ENCODE data around the gene TCFL5. TPM values are rescaled to one million over a fixed set of nuclear protein-coding genes. Genes with fewer than 3 reads are reported as not detected.

Gene TCFL5
- total and polyA plus RNA-seq, 3 experiments from 2014 or later: 1.4 to 6.2 (median 4.6) TPM

- Mint-ChIP-seq H3K27me3 (peaks cover 1 to 5% of the 10 kb centered on the region in 2 donors), H3K4me3 (no peak overlapping the region), H3K27ac (no peak overlapping the region), H3K4me1 (no peaks in the 10 kb centered on the region), H3K9me3 (no peaks in the 10 kb centered on the region), H3K36me3 (peaks cover 0 to 1% (median 0%) of the 10 kb centered on the region in 3 donors)
- no peak for DNase-seq
- H3K36me3 ChIP-seq (ENCODE audit: insufficient read depth, low read length): no peaks in the 10 kb centered on the region
- no peak overlapping the region for H3K4me3 ChIP-seq (ENCODE audit: low read length)
- ChIA-PET CTCF (no interaction called here), POLR2A (no interaction called here)
- no peaks in the 10 kb centered on the region for H3K9me3 ChIP-seq (ENCODE audit: low read length)
- H3K27me3 ChIP-seq (ENCODE audit: insufficient read depth, low read length, poor library complexity, severe bottlenecking): no peaks in the 10 kb centered on the region
- no peak overlapping the region for H3K27ac ChIP-seq (ENCODE audit: low read depth, low read length)
- no peaks in the 10 kb centered on the region for H3K4me1 ChIP-seq (ENCODE audit: insufficient read depth, low read length)
Observed at GRCh38 chr20:62839261-62839660, 22.4 kb downstream of the TCFL5 start.

DNA sequence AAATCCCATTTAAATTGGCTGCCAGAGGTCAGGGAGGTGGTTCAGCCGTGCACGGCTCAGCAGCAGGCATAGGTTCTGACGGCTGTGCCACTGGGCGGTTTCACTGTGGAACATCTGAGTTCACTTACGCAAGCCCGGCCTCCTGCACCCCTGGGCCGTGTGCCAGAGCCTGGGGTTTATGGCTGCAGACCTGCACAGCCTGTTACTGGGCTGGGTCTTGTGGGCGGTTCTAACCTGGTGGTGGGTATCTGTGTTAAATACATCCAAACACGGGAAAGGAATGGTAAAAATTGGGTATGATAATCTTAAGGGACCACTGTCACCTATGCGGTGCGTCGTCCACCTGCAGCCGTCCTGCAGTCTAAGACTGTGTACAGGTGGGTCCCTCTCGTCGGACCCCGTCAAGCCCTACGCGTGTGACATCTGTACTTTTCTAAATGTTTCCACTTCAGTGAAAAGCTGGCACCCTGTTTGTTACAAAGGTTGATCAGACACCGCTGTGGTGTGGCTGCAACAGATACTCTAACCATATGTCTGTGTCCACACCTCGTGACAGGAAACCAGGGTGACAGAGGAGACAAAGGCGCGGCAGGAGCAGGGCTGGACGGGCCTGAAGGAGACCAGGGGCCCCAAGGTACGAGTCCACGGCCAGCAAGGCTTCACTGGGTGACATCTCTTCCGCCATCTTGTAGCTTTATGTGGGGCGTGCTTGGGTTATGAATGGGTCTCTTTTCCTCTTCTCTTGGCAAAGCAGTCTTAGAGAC, 23.3 kb downstream of the TCFL5 start:
- Mint-ChIP-seq H3K4me1 (no peaks in the 10 kb centered on the region), H3K4me3 (no peak overlapping the region), H3K27ac (peak overlapping the region in 1 of 8 donors; percentile 26), H3K9me3 (no peaks in the 10 kb centered on the region), H3K36me3 (no peaks in the 10 kb centered on the region), H3K27me3 (peaks cover 1 to 5% of the 10 kb centered on the region in 2 donors)
- no peaks in the 10 kb centered on the region for H3K9me3 ChIP-seq (ENCODE audit: low read length)
- DNase-seq: no peak
- no peaks in the 10 kb centered on the region for H3K27me3 ChIP-seq (ENCODE audit: insufficient read depth, low read length, poor library complexity, severe bottlenecking)
- POLR2A ChIA-PET: interaction anchor here (0.6 kb wide), 1 partner anchor 30 kb away, joined by 12 read pairs; no protein-coding TSS in a partner anchor
- H3K27ac ChIP-seq (ENCODE audit: low read depth, low read length): no peak overlapping the region
- CTCF ChIA-PET: no interaction called here
- no peaks in the 10 kb centered on the region for H3K4me1 ChIP-seq (ENCODE audit: insufficient read depth, low read length)
- no peak overlapping the region for H3K4me3 ChIP-seq (ENCODE audit: low read length)
- H3K36me3 ChIP-seq (ENCODE audit: insufficient read depth, low read length): no peaks in the 10 kb centered on the region

DNA sequence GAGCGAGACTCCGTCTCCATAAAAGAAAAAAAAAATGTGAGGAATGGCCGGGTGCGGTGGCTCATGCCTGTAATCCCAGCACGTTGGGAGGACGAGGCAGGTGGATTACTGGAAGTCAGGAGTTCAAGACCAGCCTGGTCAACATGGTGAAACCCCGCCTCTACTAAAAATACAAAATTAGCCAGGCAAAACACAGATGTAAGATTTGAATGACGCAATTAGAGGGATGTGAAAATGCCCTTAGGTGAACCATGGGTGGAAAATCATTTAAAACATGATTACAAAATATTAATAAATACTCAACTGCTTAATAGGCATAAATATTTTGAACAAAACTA, 23.9 kb downstream of the TCFL5 start:
- H3K27ac ChIP-seq (ENCODE audit: low read depth, low read length): no peak overlapping the region
- Mint-ChIP-seq H3K27me3 (peaks cover 1 to 5% of the 10 kb centered on the region in 2 donors), H3K9me3 (no peaks in the 10 kb centered on the region)

GRCh38 chr20:62836967-62837490, 24.6 kb downstream of the TCFL5 start:
- no peak overlapping the region for H3K27ac Mint-ChIP-seq
- H3K27me3 ChIP-seq (ENCODE audit: insufficient read depth, low read length, poor library complexity, severe bottlenecking): no peaks in the 10 kb centered on the region
- peaks cover 1 to 5% of the 10 kb centered on the region in 2 donors for H3K27me3 Mint-ChIP-seq
- no peaks in the 10 kb centered on the region for H3K9me3 Mint-ChIP-seq
- H3K9me3 ChIP-seq (ENCODE audit: low read length): no peaks in the 10 kb centered on the region
- no peaks in the 10 kb centered on the region for H3K4me1 ChIP-seq (ENCODE audit: insufficient read depth, low read length)
- no peak for DNase-seq
- POLR2A ChIA-PET: no interaction called here
- CTCF ChIA-PET: no interaction called here
- H3K36me3 Mint-ChIP-seq: no peaks in the 10 kb centered on the region
- H3K4me3 ChIP-seq (ENCODE audit: low read length): no peak overlapping the region
- H3K4me1 Mint-ChIP-seq: peaks cover 0 to 10% (median 1%) of the 10 kb centered on the region in 3 donors
- H3K4me3 Mint-ChIP-seq: no peak overlapping the region
- H3K36me3 ChIP-seq (ENCODE audit: insufficient read depth, low read length): no peaks in the 10 kb centered on the region
- no peak overlapping the region for H3K27ac ChIP-seq (ENCODE audit: low read depth, low read length)

More for the DNA sequence above, 23.9 kb downstream of the TCFL5 start:
- Histone ChIP-seq H3K9me3 (ENCODE audit: low read length) (no peaks in the 10 kb centered on the region), H3K4me3 (ENCODE audit: low read length) (no peak overlapping the region), H3K4me1 (ENCODE audit: insufficient read depth, low read length) (no peaks in the 10 kb centered on the region), H3K36me3 (ENCODE audit: insufficient read depth, low read length) (no peaks in the 10 kb centered on the region), H3K27me3 (ENCODE audit: insufficient read depth, low read length, poor library complexity, severe bottlenecking) (no peaks in the 10 kb centered on the region)
- ChIA-PET POLR2A (interaction anchor here (0.6 kb wide), 1 partner anchor 29 kb away, joined by 12 read pairs; no protein-coding TSS in a partner anchor), CTCF (no interaction called here)
- Mint-ChIP-seq H3K36me3 (no peaks in the 10 kb centered on the region), H3K4me1 (peaks cover 0 to 3% (median 0%) of the 10 kb centered on the region in 3 donors), H3K4me3 (no peak overlapping the region), H3K27ac (no peak overlapping the region)
- DNase-seq: no peak

DNA sequence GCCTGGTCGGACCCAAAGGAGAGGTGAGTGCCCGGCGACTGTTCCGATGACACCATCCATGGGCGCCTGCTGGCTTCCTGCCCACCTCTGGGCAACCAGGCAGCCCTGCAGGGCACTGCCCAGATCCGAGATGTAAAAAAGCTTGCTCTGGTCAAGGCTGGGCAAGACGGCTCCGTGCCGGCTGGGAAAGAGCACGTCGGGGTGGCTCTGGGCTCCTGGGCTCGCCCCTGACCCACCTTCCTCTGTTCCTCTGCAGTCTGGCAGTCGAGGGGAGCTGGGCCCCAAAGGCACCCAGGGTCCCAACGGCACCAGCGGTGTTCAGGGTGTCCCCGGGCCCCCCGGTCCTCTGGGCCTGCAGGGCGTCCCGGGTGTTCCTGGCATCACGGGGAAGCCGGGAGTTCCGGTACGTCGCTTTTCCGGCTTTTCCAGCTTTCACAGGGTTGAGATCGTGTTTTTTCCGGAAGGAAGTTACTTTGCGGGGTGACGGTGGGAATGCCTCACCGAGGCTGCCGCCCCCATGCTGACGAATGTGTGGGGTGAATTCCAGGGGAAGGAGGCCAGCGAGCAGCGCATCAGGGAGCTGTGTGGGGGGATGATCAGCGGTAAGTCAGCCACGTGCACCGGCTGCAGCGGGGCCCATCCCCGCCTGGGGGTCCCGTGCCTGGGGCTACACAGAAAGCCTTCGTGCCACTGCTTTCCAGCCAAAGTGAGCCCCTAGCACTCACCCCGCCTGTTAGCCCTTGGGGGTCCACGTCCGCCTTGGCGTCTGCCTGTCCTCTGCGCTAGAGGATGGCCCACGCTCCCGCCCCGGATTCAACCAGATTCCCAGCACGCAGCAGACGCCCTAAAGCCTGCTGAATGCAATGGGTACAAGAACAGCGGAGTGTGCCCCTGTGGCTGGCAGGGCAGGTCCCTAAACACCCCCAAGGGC, 25.4 kb downstream of the TCFL5 start:
- Mint-ChIP-seq H3K27ac (no peak overlapping the region), H3K9me3 (no peaks in the 10 kb centered on the region), H3K4me1 (peaks cover 0 to 10% (median 1%) of the 10 kb centered on the region in 3 donors), H3K27me3 (peaks cover 1 to 5% of the 10 kb centered on the region in 2 donors), H3K36me3 (no peaks in the 10 kb centered on the region), H3K4me3 (no peak overlapping the region)
- Histone ChIP-seq H3K27me3 (ENCODE audit: insufficient read depth, low read length, poor library complexity, severe bottlenecking) (no peaks in the 10 kb centered on the region), H3K4me1 (ENCODE audit: insufficient read depth, low read length) (no peaks in the 10 kb centered on the region), H3K27ac (ENCODE audit: low read depth, low read length) (no peak overlapping the region), H3K4me3 (ENCODE audit: low read length) (no peak overlapping the region), H3K36me3 (ENCODE audit: insufficient read depth, low read length) (no peaks in the 10 kb centered on the region), H3K9me3 (ENCODE audit: low read length) (no peaks in the 10 kb centered on the region)
- DNase-seq: peak in 1 of 5 donors; percentile 33
- ChIA-PET CTCF (no interaction called here), POLR2A (no interaction called here)

DNA sequence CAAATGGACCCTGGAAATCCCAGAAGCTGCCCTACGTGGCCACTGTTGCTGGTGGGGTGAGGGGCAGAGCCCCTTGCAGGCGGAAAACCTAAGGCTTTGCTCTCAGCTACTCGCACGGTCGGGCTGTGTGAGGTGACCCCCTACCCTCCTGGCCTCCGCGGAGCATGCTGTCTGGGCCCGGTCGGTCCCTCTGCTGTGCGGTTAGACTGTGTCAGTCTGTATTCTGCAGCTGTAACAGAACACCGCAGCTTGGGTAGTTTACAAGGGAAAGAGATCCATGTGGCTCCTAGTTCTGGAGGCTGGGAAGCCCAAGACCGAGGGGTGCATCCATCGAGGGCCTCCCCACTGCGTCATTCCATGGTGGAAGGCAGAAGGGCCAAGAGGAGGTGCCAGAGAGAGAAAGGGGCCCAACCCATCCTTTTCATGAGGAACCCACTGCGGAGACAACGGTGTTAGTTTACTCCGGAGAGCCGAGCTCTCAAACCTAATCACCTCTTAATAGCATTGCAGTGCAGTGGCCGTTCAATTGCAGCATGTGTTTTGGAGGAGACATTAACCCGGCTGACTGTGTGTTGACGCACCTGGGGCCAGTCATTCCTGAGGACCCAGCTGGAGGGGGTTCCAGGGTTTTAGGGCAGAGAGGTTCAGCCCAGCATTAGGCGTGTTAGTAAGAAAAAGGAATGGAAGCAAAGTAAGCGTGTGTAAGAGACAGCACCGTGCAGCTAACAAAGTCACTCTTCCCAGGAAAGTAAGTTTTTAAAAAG, 26.5 kb downstream of the TCFL5 start:
- peaks cover 0 to 10% (median 1%) of the 10 kb centered on the region in 3 donors for H3K4me1 Mint-ChIP-seq
- no peaks in the 10 kb centered on the region for H3K9me3 Mint-ChIP-seq
- DNase-seq: no peak
- Histone ChIP-seq H3K9me3 (ENCODE audit: low read length) (no peaks in the 10 kb centered on the region), H3K27me3 (ENCODE audit: insufficient read depth, low read length, poor library complexity, severe bottlenecking) (no peaks in the 10 kb centered on the region), H3K4me3 (ENCODE audit: low read length) (no peak overlapping the region), H3K36me3 (ENCODE audit: insufficient read depth, low read length) (no peaks in the 10 kb centered on the region), H3K27ac (ENCODE audit: low read depth, low read length) (no peak overlapping the region), H3K4me1 (ENCODE audit: insufficient read depth, low read length) (no peaks in the 10 kb centered on the region)
- ChIA-PET CTCF (no interaction called here), POLR2A (no interaction called here)
- H3K27ac Mint-ChIP-seq: no peak overlapping the region
- H3K27me3 Mint-ChIP-seq: peaks cover 1 to 5% of the 10 kb centered on the region in 2 donors
- H3K36me3 Mint-ChIP-seq: no peaks in the 10 kb centered on the region
- no peak overlapping the region for H3K4me3 Mint-ChIP-seq

GRCh38 chr20:62832951-62833391, 28.7 kb downstream of the TCFL5 start:
- POLR2A ChIA-PET: no interaction called here
- Histone ChIP-seq H3K9me3 (ENCODE audit: low read length) (no peaks in the 10 kb centered on the region), H3K4me1 (ENCODE audit: insufficient read depth, low read length) (no peaks in the 10 kb centered on the region), H3K4me3 (ENCODE audit: low read length) (no peak overlapping the region), H3K27me3 (ENCODE audit: insufficient read depth, low read length, poor library complexity, severe bottlenecking) (no peaks in the 10 kb centered on the region), H3K36me3 (ENCODE audit: insufficient read depth, low read length) (no peaks in the 10 kb centered on the region), H3K27ac (ENCODE audit: low read depth, low read length) (no peak overlapping the region)
- Mint-ChIP-seq H3K36me3 (no peaks in the 10 kb centered on the region), H3K9me3 (no peaks in the 10 kb centered on the region), H3K27me3 (peaks cover 1 to 5% of the 10 kb centered on the region in 2 donors), H3K27ac (no peak overlapping the region), H3K4me3 (no peak overlapping the region), H3K4me1 (peaks cover 0 to 10% (median 1%) of the 10 kb centered on the region in 3 donors)
- DNase-seq: peak in 1 of 5 donors; percentile 41
- CTCF ChIA-PET: interaction anchor here (0.9 kb wide), 1 partner anchor 10 kb away, joined by 3 read pairs; no protein-coding TSS in a partner anchor

Data from CD8-positive, alpha-beta memory T cell (primary cell).